Esophagus mucosa (tissue), 1 donor: ENCODE data around the gene TRPM2. TPM values are rescaled to one million over a fixed set of nuclear protein-coding genes. Genes with fewer than 3 reads are reported as not detected.

ENCODE experiments used
- ATAC-seq: fragments of 200-7000 bp; cut with Tn5 transposase; one replicate; pipeline ENCODE4 v1.9.1; 2020
- total RNA-seq: library from RNA; stranded (reverse); gene quantifications from one replicate; pipeline ENCODE4 v1.2.4, GENCODE V29; 2023
- donor health status: DM: yes; HTN: yes; CAD: no.

TRPM2 gene
- total RNA-seq, 1 donor from 2014 or later = 1.2 TPM

- ATAC-seq = no peak
Observed at GRCh38 chr21:44431300-44431699, 77.9 kb downstream of the TRPM2 start.

GRCh38 chr21:44432841-44433790 is 79.7 kb downstream of the TRPM2 start:
- ATAC-seq = no peak

- peak; percentile 23 for ATAC-seq
Observed at GRCh38 chr21:44433791-44434567, 80.6 kb downstream of the TRPM2 start.

GRCh38 chr21:44434568-44434925 is 81.1 kb downstream of the TRPM2 start:
- no peak for ATAC-seq

GRCh38 chr21:44434936-44435635 is 81.7 kb downstream of the TRPM2 start:
- ATAC-seq = no peak

GRCh38 chr21:44436111-44436611 is 82.7 kb downstream of the TRPM2 start:
- ATAC-seq = no peak

- ATAC-seq = no peak
Observed at GRCh38 chr21:44436958-44437357, 83.5 kb downstream of the TRPM2 start.

- ATAC-seq = no peak
Observed at GRCh38 chr21:44437371-44437695, 83.9 kb downstream of the TRPM2 start.

GRCh38 chr21:44437696-44438431 is 84.4 kb downstream of the TRPM2 start:
- ATAC-seq = no peak

GRCh38 chr21:44438531-44439210 is 85.2 kb downstream of the TRPM2 start:
- no peak for ATAC-seq

GRCh38 chr21:44439211-44439600 is 85.8 kb downstream of the TRPM2 start:
- ATAC-seq = no peak

GRCh38 chr21:44440241-44441040 is 87.0 kb downstream of the TRPM2 start:
- no peak for ATAC-seq

GRCh38 chr21:44441041-44441400 is 87.6 kb downstream of the TRPM2 start:
- no peak for ATAC-seq

- no peak for ATAC-seq
Observed at GRCh38 chr21:44441581-44442265, 88.3 kb downstream of the TRPM2 start.

GRCh38 chr21:44442266-44443125 is 89.1 kb downstream of the TRPM2 start:
- no peak for ATAC-seq

- ATAC-seq = no peak
Observed at GRCh38 chr21:44443291-44443890, 90.0 kb downstream of the TRPM2 start.

- ATAC-seq = no peak
Observed at GRCh38 chr21:44443891-44444285, 90.5 kb downstream of the TRPM2 start.

- peak; percentile 28 for ATAC-seq
Observed at GRCh38 chr21:44444286-44444931, 91.0 kb downstream of the TRPM2 start.
